ENCODE measurements around the gene ABCC10.
"Not testable (repeated sequence)": the region's sequence is repeated elsewhere in the genome, so short reads cannot be mapped to it uniquely, and the experiment has no call there.

ABCC10 gene

GRCh38 chr6:43442935-43443334 lies 15.6 kb downstream of the ABCC10 start:
- DNase-seq (ENCODE audit: low read depth in 4 of 4, low spot score in 1 of 4): no peak

- DNase-seq (ENCODE audit: low read depth in 4 of 4, low spot score in 1 of 4): no peak
Measured at GRCh38 chr6:43444036-43444435, 16.7 kb downstream of the ABCC10 start.

- no peak for DNase-seq (ENCODE audit: low read depth in 4 of 4, low spot score in 1 of 4)
Measured at GRCh38 chr6:43444582-43444981, 17.2 kb downstream of the ABCC10 start.

GRCh38 chr6:43445576-43445975 lies 18.2 kb downstream of the ABCC10 start:
- DNase-seq (ENCODE audit: low read depth in 4 of 4, low spot score in 1 of 4): no peak

- DNase-seq (ENCODE audit: low read depth in 4 of 4, low spot score in 1 of 4): no peak
Measured at GRCh38 chr6:43447604-43448003, 20.3 kb downstream of the ABCC10 start.

GRCh38 chr6:43448916-43449315 lies 21.6 kb downstream of the ABCC10 start:
- no peak for DNase-seq (ENCODE audit: low read depth in 4 of 4, low spot score in 1 of 4)

GRCh38 chr6:43450699-43451131 lies 23.4 kb downstream of the ABCC10 start:
- no peak for DNase-seq (ENCODE audit: low read depth in 4 of 4, low spot score in 1 of 4)

- DNase-seq (ENCODE audit: low read depth in 4 of 4, low spot score in 1 of 4): no peak
Measured at GRCh38 chr6:43451348-43451747, 24.0 kb downstream of the ABCC10 start.

- DNase-seq (ENCODE audit: low read depth in 4 of 4, low spot score in 1 of 4): no peak
Measured at GRCh38 chr6:43451939-43452338, 24.6 kb downstream of the ABCC10 start.

GRCh38 chr6:43452896-43453295 lies 25.6 kb downstream of the ABCC10 start:
- no peak for DNase-seq (ENCODE audit: low read depth in 4 of 4, low spot score in 1 of 4)

- no peak for DNase-seq (ENCODE audit: low read depth in 4 of 4, low spot score in 1 of 4)
Measured at GRCh38 chr6:43453831-43454230, 26.5 kb downstream of the ABCC10 start.

- DNase-seq (ENCODE audit: low read depth in 4 of 4, low spot score in 1 of 4): peak in 2 of 4 experiments; percentile 43 to 45
Measured at GRCh38 chr6:43454290-43454695, 27.0 kb downstream of the ABCC10 start.

GRCh38 chr6:43454696-43455530 lies 27.6 kb downstream of the ABCC10 start:
- DNase-seq (ENCODE audit: low read depth in 4 of 4, low spot score in 1 of 4): peak in 1 of 4 experiments; percentile 61

GRCh38 chr6:43455531-43456428 lies 28.4 kb downstream of the ABCC10 start, which contains the start of gene DLK2:
Gene DLK2 (minus strand): TSS chr6:43455548. CDS start chr6:43454825, 723 bp downstream.
- DNase-seq (ENCODE audit: low read depth in 4 of 4, low spot score in 1 of 4): peak; percentile 32 to 60 (median 39)

GRCh38 chr6:43457643-43458042 lies 30.3 kb downstream of the ABCC10 start:
- DNase-seq (ENCODE audit: low read depth in 4 of 4, low spot score in 1 of 4): no peak

- not testable (repeated sequence) for DNase-seq (ENCODE audit: low read depth in 4 of 4, low spot score in 1 of 4)
Measured at GRCh38 chr6:43458154-43458553, 30.8 kb downstream of the ABCC10 start.

GRCh38 chr6:43459535-43459934 lies 32.2 kb downstream of the ABCC10 start:
- no peak for DNase-seq (ENCODE audit: low read depth in 4 of 4, low spot score in 1 of 4)

GRCh38 chr6:43460032-43460431 lies 32.7 kb downstream of the ABCC10 start:
- DNase-seq (ENCODE audit: low read depth in 4 of 4, low spot score in 1 of 4): no peak

- no peak for DNase-seq (ENCODE audit: low read depth in 4 of 4, low spot score in 1 of 4)
Measured at GRCh38 chr6:43461936-43462335, 34.6 kb downstream of the ABCC10 start.

GRCh38 chr6:43464337-43464736 lies 37.0 kb downstream of the ABCC10 start:
- no peak for DNase-seq (ENCODE audit: low read depth in 4 of 4, low spot score in 1 of 4)

GRCh38 chr6:43465948-43466347 lies 38.6 kb downstream of the ABCC10 start:
- DNase-seq (ENCODE audit: low read depth in 4 of 4, low spot score in 1 of 4): no peak

GRCh38 chr6:43467265-43467664 lies 39.9 kb downstream of the ABCC10 start:
- DNase-seq (ENCODE audit: low read depth in 4 of 4, low spot score in 1 of 4): not testable (repeated sequence)
